Fibroblast of lung (primary cell): ENCODE data around the gene CDS1. TPM values are rescaled to one million over a fixed set of nuclear protein-coding genes. Genes with fewer than 3 reads are reported as not detected.

Experiments
- DNase-seq, 2 donors: peaks; one replicate each; pipeline versions ENCODE4 v3.0.0 to v3.0.0-alpha.2; 2010; ENCODE audit warnings: low read depth in 2 of 2
- H2AFZ ChIP-seq: 2 replicates; pipeline ENCODE4 v1.5.1; 2012; ENCODE audit warnings: low read length, control low read depth, inconsistent platforms
- H3K27ac ChIP-seq: 2 replicates; pipeline ENCODE4 v1.5.1; 2011; ENCODE audit warnings: low read length, control low read depth; ENCODE audit not compliant: insufficient read depth
- H3K27me3 ChIP-seq: 2 replicates; pipeline ENCODE4 v1.5.1; 2011; ENCODE audit warnings: mild to moderate bottlenecking, low read length; ENCODE audit not compliant: control insufficient read depth, insufficient read depth
- H3K36me3 ChIP-seq: 2 replicates; pipeline ENCODE4 v1.5.1; 2011; ENCODE audit warnings: low read length; ENCODE audit not compliant: control insufficient read depth, insufficient read depth
- H3K4me1 ChIP-seq: 2 replicates; pipeline ENCODE4 v1.5.1; 2011; ENCODE audit warnings: low read length; ENCODE audit not compliant: control insufficient read depth, insufficient read depth; ENCODE audit errors: extremely low read depth
- H3K4me2 ChIP-seq: 2 replicates; pipeline ENCODE4 v1.5.1; 2011; ENCODE audit warnings: low read length, control low read depth; ENCODE audit not compliant: insufficient read depth; ENCODE audit errors: extremely low read depth
- H3K4me3 ChIP-seq, 4 experiments: fragments of 200-600 bp in 1 of 4; sonication (generic) in 1 of 4; replicated peaks in 1 of 4; 2 replicates each; pipeline ENCODE4 v1.5.1; 2011 to 2016; ENCODE audit warnings: low read length in 4 of 4, low read depth in 3 of 4, mild to moderate bottlenecking in 3 of 4, control low read depth in 2 of 4, inconsistent platforms in 1 of 4, mixed read lengths in 1 of 4; ENCODE audit not compliant: insufficient read depth in 1 of 4; ENCODE audit errors: control extremely low read depth in 1 of 4
- H3K79me2 ChIP-seq: 2 replicates; pipeline ENCODE4 v1.5.1; 2012; ENCODE audit warnings: mild to moderate bottlenecking, low read length, inconsistent platforms; ENCODE audit not compliant: control insufficient read depth, insufficient read depth
- H3K9ac ChIP-seq: 2 replicates; pipeline ENCODE4 v1.5.1; 2011; ENCODE audit warnings: mild to moderate bottlenecking, low read length, control low read depth; ENCODE audit not compliant: insufficient read depth
- H3K9me3 ChIP-seq: 2 replicates; pipeline ENCODE4 v1.5.1; 2012; ENCODE audit warnings: low read depth, low read length; ENCODE audit not compliant: control insufficient read depth, insufficient read depth
- H4K20me1 ChIP-seq: 2 replicates; pipeline ENCODE4 v1.5.1; 2011; ENCODE audit warnings: low read length; ENCODE audit not compliant: control insufficient read depth, insufficient read depth; ENCODE audit errors: extremely low read depth
- EZH2 ChIP-seq: IDR thresholded peaks from 2 replicates; pipeline ENCODE4 v1.5.1; 2012; ENCODE audit warnings: low read length, control low read depth, mild to moderate bottlenecking; ENCODE audit errors: missing control alignments
- polyA plus RNA-seq, 2 donors: library from polyadenylated mRNA; depleted of rRNA in 1 of 2; stranded (reverse) in 1 of 2; unstranded in 1 of 2; fragments of >200 nt; gene quantifications; 2 replicates each; pipeline ENCODE4 v1.2.1, GENCODE V29; 2011 to 2012; ENCODE audit warnings: missing spikeins in 1 of 2
- total RNA-seq: library from RNA; depleted of rRNA; stranded (reverse); fragments of >200 nt; gene quantifications from 2 replicates; pipeline ENCODE4 v1.2.1, GENCODE V29; 2014
- TF ChIP-seq, protein P1 (sequence below), 2 donors: IDR thresholded peaks in 1 of 2; conservative IDR thresholded peaks in 1 of 2; 1 replicate in 1 of 2; 2 replicates in 1 of 2; pipeline ENCODE4 v1.5.1; 2011 to 2012; ENCODE audit warnings: low read length in 2 of 2, control low read depth in 1 of 2, inconsistent platforms in 1 of 2, low read depth in 1 of 2, mild to moderate bottlenecking in 1 of 2

The CDS1 gene
- total and polyA plus RNA-seq, 2 donors (not counting 1 experiment from before 2014, with no cell fraction given): 0.08 to 0.33 TPM

DNA sequence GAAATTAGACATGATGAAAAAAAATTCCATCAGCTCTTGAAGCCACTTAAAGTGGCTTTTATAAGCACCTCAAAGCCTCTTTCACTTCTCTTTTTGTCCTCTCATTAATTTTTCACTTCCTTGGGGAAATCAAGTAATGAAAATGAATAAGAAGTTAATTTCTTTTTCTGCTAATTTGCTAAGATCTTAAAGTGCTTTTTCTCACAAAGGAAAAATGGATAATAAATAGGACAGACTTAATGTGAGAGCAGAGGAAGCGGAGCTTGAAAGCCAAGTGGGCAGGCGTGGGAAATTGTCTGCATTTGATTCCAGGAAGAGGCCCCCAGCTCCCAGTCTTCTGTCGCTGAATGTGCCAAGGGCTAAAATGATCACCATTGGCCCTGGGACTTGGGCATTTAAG is 28.6 kb downstream of the CDS1 start:
- TF ChIP-seq EZH2: no peak
- TF ChIP-seq, protein P1, sequence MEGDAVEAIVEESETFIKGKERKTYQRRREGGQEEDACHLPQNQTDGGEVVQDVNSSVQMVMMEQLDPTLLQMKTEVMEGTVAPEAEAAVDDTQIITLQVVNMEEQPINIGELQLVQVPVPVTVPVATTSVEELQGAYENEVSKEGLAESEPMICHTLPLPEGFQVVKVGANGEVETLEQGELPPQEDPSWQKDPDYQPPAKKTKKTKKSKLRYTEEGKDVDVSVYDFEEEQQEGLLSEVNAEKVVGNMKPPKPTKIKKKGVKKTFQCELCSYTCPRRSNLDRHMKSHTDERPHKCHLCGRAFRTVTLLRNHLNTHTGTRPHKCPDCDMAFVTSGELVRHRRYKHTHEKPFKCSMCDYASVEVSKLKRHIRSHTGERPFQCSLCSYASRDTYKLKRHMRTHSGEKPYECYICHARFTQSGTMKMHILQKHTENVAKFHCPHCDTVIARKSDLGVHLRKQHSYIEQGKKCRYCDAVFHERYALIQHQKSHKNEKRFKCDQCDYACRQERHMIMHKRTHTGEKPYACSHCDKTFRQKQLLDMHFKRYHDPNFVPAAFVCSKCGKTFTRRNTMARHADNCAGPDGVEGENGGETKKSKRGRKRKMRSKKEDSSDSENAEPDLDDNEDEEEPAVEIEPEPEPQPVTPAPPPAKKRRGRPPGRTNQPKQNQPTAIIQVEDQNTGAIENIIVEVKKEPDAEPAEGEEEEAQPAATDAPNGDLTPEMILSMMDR (conservative IDR thresholded peaks at IDR 0.05 in 1 of 2, IDR thresholded peaks at IDR 0.05 in 1 of 2; ENCODE audit: low read depth in 1 of 2, low read length in 2 of 2): no peak
- Histone ChIP-seq H3K79me2 (no peaks in the 10 kb centered on the region), H3K27ac (no peak overlapping the region), H3K4me1 (no peaks in the 10 kb centered on the region), H3K9me3 (no peaks in the 10 kb centered on the region), H4K20me1 (no peaks in the 10 kb centered on the region), H3K27me3 (no peaks in the 10 kb centered on the region), H3K36me3 (no peaks in the 10 kb centered on the region), H2AFZ (no peak overlapping the region), H3K9ac (no peak overlapping the region), H3K4me3 (no peak overlapping the region), H3K4me2 (no peak overlapping the region)
- no peak for DNase-seq

DNA sequence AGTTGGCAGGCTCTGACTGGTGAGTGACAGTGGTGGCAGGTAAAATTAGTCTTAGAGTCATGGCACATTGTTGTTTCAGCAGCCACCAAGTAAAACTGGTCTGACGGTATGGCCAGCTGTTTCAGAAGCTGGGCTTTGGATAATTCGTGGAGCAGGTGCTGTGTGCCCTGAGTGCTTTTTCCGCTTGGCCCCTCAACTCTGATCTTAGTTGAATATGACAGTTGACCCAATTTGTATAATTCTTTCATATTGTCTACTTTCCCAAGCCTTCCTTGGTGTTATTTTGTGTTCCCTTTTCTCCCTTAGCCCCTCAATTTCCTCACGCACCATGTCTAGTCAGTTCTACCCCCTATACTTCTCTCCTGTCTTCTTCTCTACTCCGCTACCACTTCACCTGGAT is 32.0 kb downstream of the CDS1 start:
- no peaks in the 10 kb centered on the region for H3K27me3 ChIP-seq
- H3K9ac ChIP-seq: no peak overlapping the region
- H3K4me2 ChIP-seq: no peak overlapping the region
- no peaks in the 10 kb centered on the region for H4K20me1 ChIP-seq
- DNase-seq: no peak
- H3K4me1 ChIP-seq: no peaks in the 10 kb centered on the region
- TF ChIP-seq EZH2: no peak
- TF ChIP-seq, protein P1 (conservative IDR thresholded peaks at IDR 0.05 in 1 of 2, IDR thresholded peaks at IDR 0.05 in 1 of 2; ENCODE audit: low read depth in 1 of 2, low read length in 2 of 2): no peak
- no peak overlapping the region for H3K27ac ChIP-seq
- H3K4me3 ChIP-seq: no peak overlapping the region
- no peaks in the 10 kb centered on the region for H3K79me2 ChIP-seq
- no peak overlapping the region for H2AFZ ChIP-seq
- H3K9me3 ChIP-seq: no peaks in the 10 kb centered on the region
- no peaks in the 10 kb centered on the region for H3K36me3 ChIP-seq

DNA sequence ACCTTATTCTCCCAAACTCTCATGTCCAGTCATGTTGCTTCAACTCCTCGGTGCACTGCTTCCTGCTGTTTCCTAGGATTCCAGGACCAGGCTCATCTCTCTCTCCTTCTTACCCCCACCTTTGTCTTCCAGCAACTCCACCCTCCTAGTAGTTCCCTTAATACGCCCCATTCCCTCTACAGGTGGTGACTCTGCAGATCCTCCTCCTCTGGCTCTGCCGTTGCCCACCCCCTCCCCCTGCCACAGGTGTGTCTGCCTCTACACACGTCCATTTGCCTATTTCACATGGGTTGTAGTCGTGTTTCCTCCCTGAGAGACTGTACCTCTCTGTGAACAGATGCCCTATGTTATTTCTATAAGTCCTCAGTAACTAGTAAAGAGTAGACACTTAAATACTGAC is 32.4 kb downstream of the CDS1 start:
- no peaks in the 10 kb centered on the region for H3K27me3 ChIP-seq
- H3K79me2 ChIP-seq: no peaks in the 10 kb centered on the region
- TF ChIP-seq, protein P1 (conservative IDR thresholded peaks at IDR 0.05 in 1 of 2, IDR thresholded peaks at IDR 0.05 in 1 of 2; ENCODE audit: low read depth in 1 of 2, low read length in 2 of 2): no peak
- TF ChIP-seq EZH2: no peak
- no peaks in the 10 kb centered on the region for H3K4me1 ChIP-seq
- H3K27ac ChIP-seq: no peak overlapping the region
- no peaks in the 10 kb centered on the region for H3K9me3 ChIP-seq
- H3K4me3 ChIP-seq: no peak overlapping the region
- H4K20me1 ChIP-seq: no peaks in the 10 kb centered on the region
- H2AFZ ChIP-seq: no peak overlapping the region
- H3K4me2 ChIP-seq: no peak overlapping the region
- DNase-seq: no peak
- no peak overlapping the region for H3K9ac ChIP-seq
- no peaks in the 10 kb centered on the region for H3K36me3 ChIP-seq
